ENCODE results near the gene ARHGAP42.

- no peak for TF ChIP-seq CTCF (optimal IDR thresholded peaks at IDR 0.05 in 1 of 3, IDR thresholded peaks at IDR 0.05 in 1 of 3, conservative IDR thresholded peaks at IDR 0.05 in 1 of 3; ENCODE audit: extremely low read depth in 1 of 3, insufficient read depth in 2 of 3, low read length in 3 of 3)
- TF ChIP-seq EZH2 (IDR thresholded peaks at IDR 0.05; ENCODE audit: low read length) = no peak
Observed at GRCh38 chr11:100766764-100767163, 79.7 kb downstream of the ARHGAP42 start.
